HG02870 (cell line): ENCODE measurements around the gene IFT22.
"Not testable (repeated sequence)": the region's sequence is repeated elsewhere in the genome, so short reads cannot be mapped to it uniquely, and the experiment has no call there.

ENCODE experiments used
- ATAC-seq: cut with Tn5 transposase; IDR thresholded peaks from one replicate; pipeline ENCODE4 v1.9.1; 2021; ENCODE audit warnings: mild to moderate bottlenecking, moderate library complexity; ENCODE audit not compliant: unreplicated experiment

Gene IFT22

DNA sequence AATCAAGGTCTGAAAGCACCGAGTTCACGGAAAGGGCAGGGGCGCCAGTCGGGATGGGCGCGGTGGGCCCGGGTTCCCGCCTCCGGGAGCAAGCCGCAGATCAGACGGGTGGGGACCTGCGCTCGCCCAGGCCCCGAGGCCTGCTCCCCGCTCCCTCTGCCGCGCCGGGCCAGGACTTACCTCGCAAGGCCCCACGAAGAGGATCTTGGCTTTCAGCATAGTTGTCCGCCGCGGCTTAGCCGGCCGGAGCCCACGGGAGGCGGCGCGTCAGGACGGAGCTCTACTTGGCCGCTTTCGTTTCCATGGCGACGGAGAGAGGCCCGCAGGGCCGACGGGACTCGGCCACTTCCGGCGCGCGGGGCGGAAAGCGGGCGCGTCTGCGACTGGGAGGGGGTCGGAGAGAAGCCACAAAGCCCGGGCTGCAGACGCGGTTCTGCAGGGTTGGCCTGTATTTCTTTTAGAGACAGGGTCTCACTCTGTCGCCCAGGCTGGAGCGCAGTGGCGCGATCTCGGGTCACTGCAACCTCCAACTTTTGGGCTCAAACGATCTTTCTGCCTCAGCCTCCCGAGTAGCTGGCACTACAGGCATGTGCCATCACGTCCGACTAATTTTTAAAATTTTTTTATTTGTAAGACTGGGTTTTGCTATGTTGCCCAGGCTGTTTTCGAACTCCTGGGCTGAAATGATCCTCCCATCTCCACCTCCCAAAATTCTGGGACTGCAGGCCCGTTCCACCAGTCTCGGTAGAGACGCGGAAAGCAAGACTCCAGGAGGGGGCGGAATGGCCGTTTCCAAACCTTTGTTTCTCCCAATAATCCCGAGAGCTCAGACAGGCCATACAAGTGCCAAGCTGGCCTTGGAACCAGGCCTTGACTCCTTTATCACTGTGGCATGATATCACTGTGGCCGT lies at the start of gene IFT22:
Gene IFT22 (minus strand): TSS at position 322 of the 911 bp plus-strand sequence. CDS start 103 bp downstream, at position 219.
- peak; percentile 95 for ATAC-seq

DNA sequence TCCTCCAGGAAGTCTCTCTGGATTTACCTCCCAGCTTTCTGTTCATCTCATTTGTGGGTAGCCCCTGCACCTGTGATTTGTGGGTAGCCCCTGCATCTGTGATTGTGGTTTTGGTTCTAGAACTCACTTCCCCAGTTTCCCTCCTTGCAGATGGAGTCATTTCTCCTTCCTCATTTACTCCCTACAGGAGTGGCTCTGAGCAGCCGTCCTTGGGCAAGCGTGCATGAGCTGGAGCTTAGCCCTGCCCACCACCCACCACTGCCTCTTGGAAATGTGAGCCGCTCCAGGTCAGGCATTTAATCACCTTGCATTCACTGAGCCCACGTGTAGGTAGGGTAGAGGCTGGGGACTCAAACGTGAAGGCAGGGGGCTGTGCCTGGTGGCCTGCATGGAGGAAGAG lies 49.2 kb upstream of the IFT22 start:
- ATAC-seq = no peak

DNA sequence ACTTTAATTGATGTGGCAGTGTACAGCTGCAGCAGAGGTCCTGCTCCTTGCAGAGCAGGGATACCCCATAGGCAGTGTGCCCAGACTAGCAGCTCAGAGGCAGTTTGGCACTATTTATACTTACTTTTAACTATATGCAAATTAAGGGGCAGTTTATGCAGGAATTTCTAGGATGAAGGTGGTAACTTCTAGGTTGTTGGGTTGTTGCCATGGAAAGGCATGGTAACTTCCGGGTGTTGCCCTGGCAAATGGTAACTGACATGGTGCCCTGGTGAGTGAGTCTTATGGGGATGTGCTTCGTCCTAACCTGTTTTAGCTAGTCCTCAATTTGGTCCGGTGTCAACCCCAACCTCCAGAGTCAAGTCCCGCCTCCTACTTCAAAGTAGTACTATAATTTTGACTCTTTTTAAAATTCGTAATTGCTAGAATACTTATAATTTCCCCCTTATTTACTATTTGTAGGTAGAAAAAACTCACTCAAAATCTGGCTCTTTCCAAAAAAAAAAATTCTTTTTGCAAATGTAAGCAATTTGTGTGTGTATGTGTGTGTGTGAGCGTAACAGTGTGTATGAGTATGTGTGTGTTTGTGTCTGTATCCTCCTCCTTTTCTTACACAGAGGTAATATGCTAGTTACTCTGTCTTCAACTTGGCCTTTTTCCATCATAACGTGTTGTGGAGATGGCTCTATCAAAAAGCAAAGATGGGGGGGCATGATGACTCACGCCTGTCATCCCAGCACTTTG lies 47.0 kb upstream of the IFT22 start:
- no peak for ATAC-seq

DNA sequence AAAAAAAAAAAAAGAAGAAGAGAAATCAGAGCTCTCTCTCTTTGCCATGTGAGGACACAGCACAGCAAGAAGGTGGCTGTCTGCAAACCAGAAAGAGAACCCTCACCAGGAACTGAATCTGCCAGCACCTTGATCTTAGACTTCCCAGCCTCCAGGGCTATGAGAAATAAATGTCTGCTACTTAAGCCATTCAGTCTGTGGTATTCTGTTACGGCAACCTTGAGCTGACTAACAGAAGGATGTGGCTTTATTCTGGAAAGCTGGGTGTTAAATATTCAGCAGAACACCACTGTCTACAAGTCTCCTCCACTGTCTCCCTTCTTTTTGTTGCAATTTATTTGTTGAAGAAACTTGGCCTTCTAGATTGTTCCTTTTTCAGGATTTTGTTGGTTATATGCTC lies 46.1 kb upstream of the IFT22 start:
- ATAC-seq = no peak

DNA sequence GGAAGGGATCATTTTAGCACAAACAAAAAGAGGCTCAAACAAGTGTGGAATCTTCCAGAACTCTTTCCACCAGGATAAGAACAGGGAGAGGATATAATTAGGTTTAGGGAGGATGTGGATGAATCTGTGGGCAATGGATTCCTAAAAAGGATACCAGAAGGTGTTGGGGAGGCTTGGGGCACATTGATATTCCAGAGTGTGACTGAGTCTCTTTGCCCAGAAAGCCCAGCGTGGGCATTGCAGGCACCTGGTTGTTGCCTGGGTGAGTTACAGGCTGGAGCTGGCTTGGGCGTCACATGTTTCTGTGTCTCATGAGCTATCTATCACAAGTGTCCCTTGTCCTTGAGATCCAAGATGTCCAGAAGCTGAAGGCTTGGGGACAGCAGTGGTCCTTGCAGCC lies 44.3 kb upstream of the IFT22 start:
- no peak for ATAC-seq

DNA sequence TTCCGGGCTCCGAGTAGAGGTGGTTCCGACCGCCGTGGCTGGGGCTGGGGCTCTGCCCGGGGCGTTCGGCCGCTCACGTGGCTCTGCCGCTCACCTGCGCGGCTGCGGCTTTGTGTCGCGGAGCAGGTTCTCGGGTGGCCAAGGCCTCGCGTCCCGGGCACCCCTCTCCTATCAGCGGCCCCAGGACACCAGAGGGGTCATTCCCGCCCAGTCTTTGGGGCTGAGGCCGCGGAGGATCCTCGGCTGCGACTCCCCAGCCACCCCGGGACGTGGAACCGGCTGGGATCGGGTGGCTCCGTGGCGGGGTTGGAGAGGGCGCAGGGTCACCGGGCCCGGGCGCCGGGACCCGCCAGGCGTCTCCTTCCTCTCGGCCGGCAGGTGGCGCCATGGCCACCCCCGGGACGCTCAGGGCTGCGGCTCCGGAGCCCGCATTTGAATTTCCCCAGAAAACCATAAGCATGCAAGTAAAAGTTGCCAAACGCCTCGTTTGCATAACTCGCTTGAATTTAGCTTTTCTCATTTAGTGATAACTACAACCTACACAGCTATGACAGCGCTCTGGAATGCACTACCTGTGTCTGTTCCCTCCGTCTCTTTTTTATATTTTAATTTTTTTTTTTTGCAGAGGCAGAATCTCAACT lies 42.2 kb upstream of the IFT22 start:
- peak; percentile 53 for ATAC-seq

DNA sequence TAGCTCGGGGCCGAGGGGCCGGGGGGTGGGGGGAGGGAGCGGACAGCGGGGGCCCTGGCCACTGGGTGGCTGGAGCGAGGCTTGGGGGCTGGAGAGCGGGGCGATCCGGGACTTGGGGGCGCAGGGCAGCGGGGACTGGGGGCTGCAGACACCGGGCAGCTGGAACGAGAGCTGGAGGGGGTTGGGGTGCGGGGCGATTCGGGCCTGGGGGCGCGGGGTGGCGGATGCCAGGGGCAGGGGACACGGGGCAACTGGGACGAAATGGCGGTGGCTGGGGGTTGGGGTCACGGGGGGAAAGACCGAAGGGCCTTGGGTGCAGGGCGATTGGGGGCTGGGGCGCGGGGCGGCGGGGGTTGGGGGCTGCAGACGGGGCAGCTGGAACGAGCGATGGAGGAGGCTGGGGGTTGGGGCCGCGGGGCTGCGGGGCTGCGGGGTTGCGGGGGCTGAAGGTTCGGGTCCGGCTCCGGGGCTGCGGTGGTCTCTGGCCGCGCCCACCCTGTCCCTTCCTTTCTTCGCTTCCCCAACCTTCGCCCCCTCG lies 41.7 kb upstream of the IFT22 start:
- ATAC-seq = no peak

DNA sequence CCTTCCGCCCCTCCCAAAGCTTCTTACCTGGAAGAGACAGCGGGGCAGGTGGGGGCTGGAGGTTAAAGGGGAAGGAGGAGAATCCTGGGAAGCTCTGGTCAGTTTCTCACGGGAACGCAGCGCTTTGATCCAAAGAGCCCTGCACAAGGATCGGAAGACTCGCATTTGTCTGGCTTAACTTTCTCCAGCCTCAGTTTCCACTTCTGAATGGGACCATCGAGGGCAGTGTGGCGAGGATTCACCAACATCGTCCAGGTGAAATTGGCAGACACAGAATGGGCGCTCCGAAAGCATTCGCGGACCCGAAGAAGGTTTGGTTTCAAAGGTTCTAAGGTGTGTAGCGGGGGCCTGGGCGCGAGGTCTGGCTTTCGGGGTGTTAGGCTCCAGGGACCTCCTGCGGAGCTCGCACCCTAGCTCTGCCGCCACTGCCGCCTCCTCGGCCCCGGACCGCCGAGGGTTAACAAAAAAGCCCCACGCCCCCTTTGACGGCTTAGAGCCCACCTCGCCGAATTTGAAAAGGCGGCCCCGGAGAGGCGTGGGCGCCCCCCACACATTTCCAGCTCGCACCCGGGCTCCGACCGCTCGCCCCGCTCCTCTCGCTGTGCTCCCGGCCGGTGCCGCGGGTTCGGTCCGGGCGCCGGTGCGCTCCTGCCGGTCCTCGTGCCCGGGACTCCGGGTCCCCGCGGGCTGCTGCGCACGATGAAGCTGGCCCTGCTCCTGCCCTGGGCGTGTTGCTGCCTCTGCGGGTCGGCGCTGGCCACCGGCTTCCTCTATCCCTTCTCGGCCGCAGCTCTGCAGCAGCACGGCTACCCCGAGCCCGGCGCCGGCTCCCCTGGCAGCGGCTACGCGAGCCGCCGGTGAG lies 41.0 kb upstream of the IFT22 start, which contains the start of gene COL26A1:
Gene COL26A1 (plus strand): TSS at position 542 of the 862 bp plus-strand sequence. CDS start 158 bp downstream, at position 700.
- ATAC-seq = no peak

DNA sequence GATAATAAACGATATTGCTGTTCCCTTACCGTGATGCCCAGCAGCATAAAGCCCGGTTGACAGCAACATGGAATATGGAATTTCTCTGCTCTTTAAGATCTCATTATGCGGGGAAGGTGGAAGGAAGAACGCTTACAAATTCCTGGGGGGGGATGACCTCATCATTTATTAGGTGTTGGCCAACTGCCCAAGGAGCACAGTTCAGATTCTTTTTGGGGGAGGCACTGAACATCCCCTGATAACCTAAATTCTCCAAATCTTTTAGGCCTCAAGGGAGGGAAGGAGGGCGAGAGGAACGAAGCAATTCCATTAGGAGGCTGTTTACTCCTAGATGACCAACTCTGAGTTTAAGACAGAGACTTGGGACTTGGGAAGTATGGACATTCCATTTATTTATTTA lies 35.8 kb upstream of the IFT22 start:
- ATAC-seq = no peak

DNA sequence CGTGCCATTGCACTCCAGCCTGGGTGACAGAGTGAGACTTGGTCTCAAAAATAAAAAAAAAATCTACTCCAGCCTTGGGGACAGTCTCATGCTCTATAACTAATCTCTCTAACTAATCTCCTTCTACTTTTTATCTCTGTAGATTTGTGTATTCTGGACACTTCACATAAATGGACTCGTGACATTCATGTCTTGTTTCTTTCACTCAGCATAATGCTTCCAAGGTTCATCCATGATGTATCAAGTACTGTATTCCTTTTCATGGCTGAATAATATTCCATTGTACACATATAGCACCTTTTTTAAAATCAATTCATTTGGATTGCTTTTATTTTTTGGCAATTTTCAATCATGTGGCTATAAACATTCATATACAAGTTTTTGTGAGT lies 31.3 kb upstream of the IFT22 start:
- ATAC-seq = no peak

DNA sequence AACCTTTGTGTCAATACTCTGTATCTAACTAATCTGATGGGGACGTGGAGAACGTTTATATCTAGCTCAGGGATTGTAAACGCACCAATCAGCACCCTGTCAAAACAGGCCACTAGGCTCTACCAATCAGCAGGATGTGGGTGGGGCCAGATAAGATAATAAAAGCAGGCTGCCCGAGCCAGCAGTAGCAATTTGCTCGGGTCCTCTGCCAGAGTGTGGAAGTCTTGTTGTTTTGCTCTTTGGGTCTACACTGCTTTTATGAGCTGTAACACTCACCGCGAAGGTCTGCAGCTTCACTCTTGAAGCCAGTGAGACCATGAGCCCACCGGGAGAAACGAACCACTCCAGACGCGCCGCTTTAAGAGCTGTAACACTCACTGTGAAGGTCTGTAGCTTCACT lies 27.7 kb upstream of the IFT22 start:
- ATAC-seq = not testable (repeated sequence)

DNA sequence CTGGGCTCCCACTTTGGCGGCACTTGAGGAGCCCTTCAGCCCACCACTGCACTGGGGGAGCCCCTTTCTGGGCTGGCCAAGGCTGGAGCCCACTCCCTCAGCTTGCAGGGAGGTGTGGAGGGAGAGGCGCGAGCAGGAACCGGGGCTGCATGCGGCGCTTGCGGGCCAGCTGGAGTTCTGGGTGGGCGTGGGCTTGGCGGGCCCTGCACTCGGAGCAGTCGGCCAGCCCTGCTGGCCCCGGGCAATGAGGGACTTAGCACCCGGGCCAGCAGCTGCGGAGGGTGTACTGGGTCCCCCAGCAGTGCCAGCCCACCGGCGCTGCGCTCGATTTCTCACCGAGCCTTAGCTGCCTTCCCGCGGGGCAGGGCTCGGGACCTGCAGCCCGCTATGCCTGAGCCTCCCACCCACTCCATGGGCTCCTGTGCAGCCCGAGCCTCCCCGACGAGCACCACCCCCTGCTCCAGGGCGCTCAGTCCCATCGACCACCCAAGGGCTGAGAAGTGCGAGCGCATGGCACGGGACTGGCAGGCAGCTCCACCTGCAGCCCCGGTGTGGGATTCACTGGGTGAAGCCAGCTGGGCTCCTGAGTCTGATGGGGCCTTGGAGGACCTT lies 26.9 kb upstream of the IFT22 start:
- not testable (repeated sequence) for ATAC-seq

DNA sequence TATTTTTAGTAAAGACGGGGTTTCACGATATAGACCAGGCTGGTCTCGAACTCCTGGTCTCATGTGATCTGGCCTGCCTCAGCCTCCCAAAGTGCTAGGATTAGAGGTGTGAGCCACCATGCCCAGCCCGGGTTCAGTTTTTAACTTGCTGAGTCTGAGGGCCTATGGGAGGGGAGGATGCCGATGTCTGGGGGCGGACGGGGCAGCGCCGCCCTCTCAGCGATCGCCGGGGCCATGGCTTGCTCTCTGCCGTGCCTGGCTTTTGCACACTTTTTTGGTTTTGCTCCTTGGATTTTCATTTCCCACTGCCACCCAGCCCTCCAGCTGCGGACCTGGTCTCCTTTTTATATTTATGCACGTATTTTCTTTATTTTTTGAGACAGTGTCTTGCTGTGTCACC lies 25.9 kb upstream of the IFT22 start:
- ATAC-seq = no peak

DNA sequence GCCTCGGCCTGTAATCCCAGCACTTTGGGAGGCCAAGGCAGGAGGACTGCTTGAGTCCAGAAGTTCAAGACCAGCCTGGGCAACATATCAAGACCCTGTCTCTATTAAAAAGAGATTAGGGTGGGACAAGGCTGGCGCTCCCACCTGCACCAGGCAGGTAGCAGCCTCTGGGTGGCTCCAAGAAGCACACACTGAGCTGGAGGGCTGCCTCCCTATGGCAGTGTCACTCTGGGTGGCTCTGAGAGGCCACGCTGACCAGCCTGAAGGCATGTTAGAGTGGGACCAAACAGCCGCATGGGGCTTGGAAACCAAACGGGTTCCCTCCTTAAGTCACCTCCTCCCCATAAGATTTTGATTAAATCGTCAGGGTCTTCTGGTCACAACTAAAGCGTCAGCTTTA lies 21.3 kb upstream of the IFT22 start:
- ATAC-seq = no peak

DNA sequence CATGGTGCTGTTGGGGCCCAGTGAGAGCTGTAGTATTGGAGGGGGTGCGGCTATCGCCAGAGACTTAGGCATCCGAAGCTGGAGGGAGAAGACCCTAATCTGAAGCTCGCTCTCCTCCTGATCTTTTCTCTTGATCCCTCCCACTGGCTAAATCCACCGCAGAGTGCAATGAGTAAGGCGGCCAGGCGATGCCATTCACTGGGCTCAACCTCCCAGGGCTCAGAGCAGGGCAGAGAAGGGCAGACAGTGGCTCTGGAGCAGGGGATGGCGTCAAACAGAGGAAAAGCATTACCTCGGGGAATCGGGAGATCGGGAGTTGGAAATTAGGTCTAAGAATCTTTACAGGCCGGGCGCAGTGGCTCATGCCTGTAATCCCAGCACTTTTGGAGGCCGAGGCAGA lies 18.8 kb upstream of the IFT22 start:
- ATAC-seq = no peak

DNA sequence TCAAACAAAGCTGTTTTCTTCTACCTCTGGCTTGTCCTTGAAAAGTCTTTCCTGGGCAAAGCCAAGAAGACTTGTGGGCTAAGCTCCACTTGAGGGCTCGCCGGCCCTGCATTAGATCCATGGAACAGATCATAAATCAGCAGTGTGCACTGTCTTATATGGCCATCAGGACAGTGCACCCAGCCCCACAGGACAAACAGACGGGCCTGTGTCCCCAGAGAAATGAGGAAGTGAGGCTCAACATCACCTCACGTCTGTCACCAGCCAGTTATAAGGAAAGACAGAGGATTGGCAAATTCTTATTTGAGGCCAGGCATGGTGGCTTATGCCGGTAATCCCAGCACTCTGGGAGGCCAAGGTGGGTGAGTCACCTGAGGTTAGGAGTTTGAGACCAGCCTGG lies 12.3 kb upstream of the IFT22 start:
- no peak for ATAC-seq

DNA sequence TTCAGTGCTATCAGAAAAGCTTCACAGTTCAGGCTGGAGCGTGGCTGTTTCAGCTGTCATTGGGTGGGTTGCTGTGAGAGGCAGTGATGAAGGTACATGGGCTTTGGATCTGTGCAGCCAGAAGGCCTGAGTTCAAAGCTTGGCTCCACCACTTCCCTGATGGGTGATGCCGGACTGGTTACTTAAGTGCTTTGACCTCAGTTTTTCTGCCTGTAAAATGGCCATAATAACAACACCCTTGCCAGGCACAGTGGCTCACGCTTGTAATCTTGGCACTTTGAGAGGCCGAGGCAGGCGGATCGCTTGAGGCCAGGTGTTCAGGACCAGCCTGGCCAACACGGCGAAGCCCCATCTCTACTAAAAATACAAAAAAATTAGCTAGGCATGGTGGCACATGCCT lies 10.4 kb upstream of the IFT22 start:
- ATAC-seq = no peak

DNA sequence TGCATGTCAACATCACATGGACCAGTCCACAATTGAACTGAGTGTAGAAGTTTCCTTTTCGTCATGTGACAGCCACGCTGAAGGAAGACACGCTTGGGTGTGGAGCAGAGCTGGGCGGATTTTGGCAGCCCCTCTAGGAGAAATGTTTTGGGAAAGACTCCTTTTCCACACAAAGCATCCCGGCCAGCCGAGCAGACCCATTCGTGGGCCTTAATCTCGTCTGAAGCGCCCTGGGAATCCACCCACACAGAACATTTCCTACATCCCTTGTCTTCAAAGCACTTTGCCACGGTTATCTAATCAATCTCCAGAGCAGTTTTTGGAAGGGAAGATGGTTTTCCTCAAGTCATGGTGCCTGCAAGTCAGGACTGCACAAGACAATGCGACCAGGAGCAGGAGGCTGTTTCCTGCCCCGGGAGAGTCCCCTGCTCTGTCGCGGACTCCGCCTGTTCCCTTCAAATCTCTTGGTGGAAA lies 8.4 kb upstream of the IFT22 start:
- ATAC-seq = no peak

DNA sequence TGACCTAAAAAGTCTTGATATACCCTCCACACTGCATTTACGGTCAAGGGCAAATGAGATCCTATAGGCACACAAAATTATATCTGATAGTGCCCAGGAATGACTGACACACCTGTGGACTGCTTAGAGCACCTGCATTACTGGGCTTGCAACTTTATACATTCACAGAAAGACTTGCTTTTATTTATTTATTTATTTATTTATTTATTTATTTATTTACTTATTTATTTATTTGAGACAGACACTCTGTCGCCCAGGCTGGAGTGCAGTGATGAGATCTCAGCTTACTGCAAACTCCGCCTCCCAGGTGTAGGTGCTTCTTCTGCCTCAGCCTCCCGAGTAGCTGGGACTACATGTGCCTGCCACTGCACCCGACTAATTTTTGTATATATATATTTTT lies 6.5 kb upstream of the IFT22 start:
- ATAC-seq = no peak

DNA sequence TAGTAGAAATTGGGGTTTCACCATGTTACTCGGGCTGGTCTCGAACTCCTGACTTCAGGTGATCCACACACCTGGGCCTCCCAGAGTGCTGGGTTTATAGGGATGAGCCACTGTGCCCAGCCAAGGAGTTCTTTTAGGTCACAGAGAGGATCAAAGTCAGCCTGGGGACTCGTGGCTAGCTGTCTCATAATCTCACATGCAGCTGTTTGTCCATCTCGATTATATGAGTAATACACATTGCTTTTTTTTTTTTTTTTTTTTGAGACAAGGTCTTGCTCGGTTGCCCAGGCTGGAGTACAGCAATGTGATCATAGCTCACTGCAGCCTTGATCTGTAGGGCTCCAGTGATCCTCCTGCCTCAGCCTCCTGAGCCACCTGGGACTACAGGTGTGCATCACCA lies 2.2 kb downstream of the IFT22 start:
- ATAC-seq = no peak
